Measurements from ENCODE around the gene MGLL.

- TF ChIP-seq, protein P1, sequence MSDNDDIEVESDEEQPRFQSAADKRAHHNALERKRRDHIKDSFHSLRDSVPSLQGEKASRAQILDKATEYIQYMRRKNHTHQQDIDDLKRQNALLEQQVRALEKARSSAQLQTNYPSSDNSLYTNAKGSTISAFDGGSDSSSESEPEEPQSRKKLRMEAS (IDR thresholded peaks at IDR 0.05): no peak
- TF ChIP-seq REST (IDR thresholded peaks at IDR 0.05): no peak
- no peak for TF ChIP-seq RXRA (IDR thresholded peaks at IDR 0.05)
- no peak for TF ChIP-seq CTCF (IDR thresholded peaks at IDR 0.05; ENCODE audit: low read depth, low read length, missing input control)
- TF ChIP-seq YY1 (IDR thresholded peaks at IDR 0.05): no peak
- no peak for TF ChIP-seq ATF3 (IDR thresholded peaks at IDR 0.05)
- no peak for TF ChIP-seq HNF4A (conservative IDR thresholded peaks at IDR 0.05)
- TF ChIP-seq TAF1 (conservative IDR thresholded peaks at IDR 0.05): no peak
- TF ChIP-seq RAD21 (IDR thresholded peaks at IDR 0.05): no peak
- no peak for TF ChIP-seq SP1 (IDR thresholded peaks at IDR 0.05)
- TF ChIP-seq GABPA (IDR thresholded peaks at IDR 0.05 in 1 of 2, conservative IDR thresholded peaks at IDR 0.05 in 1 of 2): no peak
- TF ChIP-seq JUND (IDR thresholded peaks at IDR 0.05): no peak
Measured at GRCh38 chr3:127747066-127747465, 75.2 kb downstream of the MGLL start.
